DOHH2 (cell line): ENCODE data around the gene SLAMF1.

Experiments
- H3F3A ChIP-seq: fragments of 200-600 bp; sonication (generic), shearing (Covaris generic); 2 replicates; pipeline ENCODE4 v1.6.0; 2016; ENCODE audit warnings: antibody characterized with exemption, mild to moderate bottlenecking; ENCODE audit not compliant: control insufficient read depth, insufficient read depth
- H3K27ac ChIP-seq: fragments of 200-600 bp; sonication (generic); 2 replicates; pipeline ENCODE4 v1.5.1; 2014; ENCODE audit warnings: low read depth, mild to moderate bottlenecking, low read length, moderate library complexity
- H3K27me3 ChIP-seq: fragments of 200-600 bp; sonication (generic); 2 replicates; pipeline ENCODE4 v1.6.1; 2014; ENCODE audit warnings: mild to moderate bottlenecking, low read length, mixed read lengths; ENCODE audit not compliant: control insufficient read depth
- H3K36me3 ChIP-seq: fragments of 200-600 bp; sonication (generic); 2 replicates; pipeline ENCODE4 v1.6.1; 2014; ENCODE audit warnings: mild to moderate bottlenecking, low read length, moderate library complexity, mixed read lengths; ENCODE audit not compliant: control insufficient read depth
- H3K4me1 ChIP-seq: fragments of 200-600 bp; sonication (generic); 2 replicates; pipeline ENCODE4 v1.6.1; 2014; ENCODE audit warnings: mild to moderate bottlenecking, low read length, mixed read lengths; ENCODE audit not compliant: control insufficient read depth
- H3K4me2 ChIP-seq: fragments of 200-600 bp; sonication (generic); 2 replicates; pipeline ENCODE4 v1.6.0; 2014; ENCODE audit warnings: mild to moderate bottlenecking, low read length, moderate library complexity
- H3K4me3 ChIP-seq: fragments of 200-600 bp; sonication (generic); 2 replicates; pipeline ENCODE4 v1.5.1; 2014; ENCODE audit warnings: mild to moderate bottlenecking, low read length, mixed read lengths
- H3K79me2 ChIP-seq: fragments of 200-600 bp; sonication (generic); 2 replicates; pipeline ENCODE4 v1.6.1; 2014; ENCODE audit warnings: mild to moderate bottlenecking, low read length, mixed read lengths; ENCODE audit not compliant: control insufficient read depth
- H3K9me2 ChIP-seq: fragments of 200-600 bp; sonication (generic); replicated peaks from 2 replicates; pipeline ENCODE4 v1.6.1; 2014; ENCODE audit warnings: mild to moderate bottlenecking, low read length, mixed read lengths; ENCODE audit not compliant: control insufficient read depth
- H3K9me3 ChIP-seq: fragments of 200-600 bp; sonication (generic); 2 replicates; pipeline ENCODE4 v1.6.1; 2014; ENCODE audit warnings: antibody characterized with exemption, low read length, mixed read lengths; ENCODE audit not compliant: control insufficient read depth, insufficient read depth
- H4K20me1 ChIP-seq: fragments of 200-600 bp; sonication (generic); 2 replicates; pipeline ENCODE4 v1.6.0; 2014; ENCODE audit warnings: low read depth, mild to moderate bottlenecking, antibody characterized with exemption, low read length, moderate library complexity; ENCODE audit not compliant: control insufficient read depth, insufficient read depth
- EZH2phosphoT487 ChIP-seq: fragments of 200-600 bp; sonication (generic); IDR thresholded peaks from 2 replicates; pipeline ENCODE4 v1.6.1; 2017; ENCODE audit warnings: borderline replicate concordance, mild to moderate bottlenecking, antibody characterized with exemption, low read length, moderate library complexity, mixed read lengths
- TF ChIP-seq, protein P1 (sequence below): fragments of 200-600 bp; sonication (generic); IDR thresholded peaks from one replicate; pipeline ENCODE4 v1.5.1; 2014; ENCODE audit warnings: antibody characterized with exemption, mild to moderate bottlenecking, low read depth, low read length; ENCODE audit not compliant: poor library complexity, severe bottlenecking

The SLAMF1 gene

DNA sequence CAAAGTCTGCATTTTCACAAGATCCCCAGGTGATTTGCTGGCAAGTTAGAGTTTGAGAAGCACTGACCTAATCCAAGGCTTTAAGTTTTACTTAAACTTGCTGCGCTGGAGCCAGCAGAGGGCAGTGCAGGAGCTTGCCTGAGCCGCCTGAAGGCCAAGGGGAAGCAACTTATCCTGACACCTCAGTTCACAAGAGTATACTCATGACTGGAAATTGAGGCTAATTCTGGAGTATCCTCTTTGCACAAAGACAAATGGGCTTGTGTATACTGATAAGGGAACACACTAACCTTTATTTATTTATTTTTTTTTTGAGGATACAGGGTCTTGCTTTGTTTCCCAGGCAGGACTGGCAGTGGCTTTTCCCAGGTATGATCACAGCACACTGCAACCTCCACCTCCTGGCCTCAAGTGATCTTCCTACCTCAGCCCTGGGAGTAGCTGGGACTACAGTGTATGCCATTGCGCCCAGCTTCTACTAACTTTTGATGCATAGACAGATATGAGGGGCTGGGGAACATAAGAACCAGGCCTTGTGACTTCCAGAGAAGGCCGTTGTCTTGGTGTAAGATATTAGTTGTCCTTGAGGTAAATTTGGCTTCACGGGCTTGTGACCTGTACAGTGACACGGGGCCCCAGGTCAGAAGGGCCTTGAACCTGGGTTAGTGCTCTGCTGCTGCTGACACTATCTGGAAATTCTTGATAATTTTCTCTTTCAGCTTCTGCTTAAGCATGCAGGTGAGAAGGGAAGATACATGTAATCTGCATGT, 29.0 kb upstream of the SLAMF1 start:
- H3K9me2 ChIP-seq = no peaks in the 10 kb centered on the region
- peaks cover 50% of the 10 kb centered on the region for H3K4me1 ChIP-seq
- no peak overlapping the region for H3K4me3 ChIP-seq
- no peak overlapping the region; the same call in 1 of the 2 replicates for H3K27ac ChIP-seq
- H4K20me1 ChIP-seq = no peaks in the 10 kb centered on the region
- peaks cover 8% of the 10 kb centered on the region; the same call in 1 of the 2 replicates for H3F3A ChIP-seq
- no peaks in the 10 kb centered on the region; the same call in 1 of the 2 replicates for H3K27me3 ChIP-seq
- no peaks in the 10 kb centered on the region for H3K79me2 ChIP-seq
- H3K4me2 ChIP-seq = peak overlapping the region; percentile 71
- H3K9me3 ChIP-seq = no peaks in the 10 kb centered on the region
- TF ChIP-seq EZH2phosphoT487 = no peak
- TF ChIP-seq, protein P1, sequence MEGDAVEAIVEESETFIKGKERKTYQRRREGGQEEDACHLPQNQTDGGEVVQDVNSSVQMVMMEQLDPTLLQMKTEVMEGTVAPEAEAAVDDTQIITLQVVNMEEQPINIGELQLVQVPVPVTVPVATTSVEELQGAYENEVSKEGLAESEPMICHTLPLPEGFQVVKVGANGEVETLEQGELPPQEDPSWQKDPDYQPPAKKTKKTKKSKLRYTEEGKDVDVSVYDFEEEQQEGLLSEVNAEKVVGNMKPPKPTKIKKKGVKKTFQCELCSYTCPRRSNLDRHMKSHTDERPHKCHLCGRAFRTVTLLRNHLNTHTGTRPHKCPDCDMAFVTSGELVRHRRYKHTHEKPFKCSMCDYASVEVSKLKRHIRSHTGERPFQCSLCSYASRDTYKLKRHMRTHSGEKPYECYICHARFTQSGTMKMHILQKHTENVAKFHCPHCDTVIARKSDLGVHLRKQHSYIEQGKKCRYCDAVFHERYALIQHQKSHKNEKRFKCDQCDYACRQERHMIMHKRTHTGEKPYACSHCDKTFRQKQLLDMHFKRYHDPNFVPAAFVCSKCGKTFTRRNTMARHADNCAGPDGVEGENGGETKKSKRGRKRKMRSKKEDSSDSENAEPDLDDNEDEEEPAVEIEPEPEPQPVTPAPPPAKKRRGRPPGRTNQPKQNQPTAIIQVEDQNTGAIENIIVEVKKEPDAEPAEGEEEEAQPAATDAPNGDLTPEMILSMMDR = peak; percentile 97
- H3K36me3 ChIP-seq = 0 out of 2 replicates have a peak, but pooled peaks cover 4% of the 10 kb centered on the region

GRCh38 chr1:160674415-160674814, 27.6 kb upstream of the SLAMF1 start:
- Histone ChIP-seq H4K20me1 (no peaks in the 10 kb centered on the region), H3K4me3 (peak overlapping the region; percentile 54), H3K79me2 (no peaks in the 10 kb centered on the region), H3F3A (peaks cover 8% of the 10 kb centered on the region; the same call in 1 of the 2 replicates), H3K9me2 (no peaks in the 10 kb centered on the region), H3K27me3 (no peaks in the 10 kb centered on the region; the same call in 1 of the 2 replicates), H3K4me1 (peaks cover 50% of the 10 kb centered on the region), H3K36me3 (0 out of 2 replicates have a peak, but pooled peaks cover 4% of the 10 kb centered on the region), H3K4me2 (peak overlapping the region; percentile 71), H3K27ac (no peak overlapping the region; the same call in 1 of the 2 replicates), H3K9me3 (no peaks in the 10 kb centered on the region)
- TF ChIP-seq, protein P1 = no peak
- no peak for TF ChIP-seq EZH2phosphoT487

GRCh38 chr1:160672789-160673695, 26.2 kb upstream of the SLAMF1 start:
- peak overlapping the region; percentile 54 for H3K4me3 ChIP-seq
- H3K27me3 ChIP-seq = no peaks in the 10 kb centered on the region; the same call in 1 of the 2 replicates
- peaks cover 50% of the 10 kb centered on the region for H3K4me1 ChIP-seq
- peaks cover 8% of the 10 kb centered on the region; the same call in 1 of the 2 replicates for H3K9me3 ChIP-seq
- H3K79me2 ChIP-seq = no peaks in the 10 kb centered on the region
- H3F3A ChIP-seq = peaks cover 8% of the 10 kb centered on the region; the same call in 1 of the 2 replicates
- H3K27ac ChIP-seq = peak overlapping the region; percentile 37
- no peaks in the 10 kb centered on the region for H3K9me2 ChIP-seq
- peak overlapping the region; percentile 71 for H3K4me2 ChIP-seq
- H3K36me3 ChIP-seq = 0 out of 2 replicates have a peak, but pooled peaks cover 4% of the 10 kb centered on the region
- TF ChIP-seq EZH2phosphoT487 = no peak
- TF ChIP-seq, protein P1 = no peak
- H4K20me1 ChIP-seq = no peaks in the 10 kb centered on the region
